Rectal smooth muscle tissue (tissue), 1 donor: ENCODE measurements around the gene SDF4.
"Not testable (repeated sequence)": the region's sequence is repeated elsewhere in the genome, so short reads cannot be mapped to it uniquely, and the experiment has no call there.

Source experiments
- H3K27ac ChIP-seq: one replicate; pipeline ENCODE4 v1.7.0; 2013; ENCODE audit warnings: low read depth, low read length, inconsistent platforms
- H3K27me3 ChIP-seq: one replicate; pipeline ENCODE4 v1.7.0; 2013; ENCODE audit warnings: low read length; ENCODE audit not compliant: control insufficient read depth, insufficient read depth
- H3K36me3 ChIP-seq: one replicate; pipeline ENCODE4 v1.7.0; 2013; ENCODE audit warnings: low read length; ENCODE audit not compliant: control insufficient read depth, insufficient read depth
- H3K4me1 ChIP-seq: one replicate; pipeline ENCODE4 v1.7.0; 2013; ENCODE audit warnings: low read length; ENCODE audit not compliant: control insufficient read depth, insufficient read depth
- H3K4me3 ChIP-seq: one replicate; pipeline ENCODE4 v1.7.0; 2013; ENCODE audit warnings: low read length
- H3K9ac ChIP-seq: one replicate; pipeline ENCODE4 v1.7.0; 2013; ENCODE audit warnings: low read length

SDF4 gene

DNA sequence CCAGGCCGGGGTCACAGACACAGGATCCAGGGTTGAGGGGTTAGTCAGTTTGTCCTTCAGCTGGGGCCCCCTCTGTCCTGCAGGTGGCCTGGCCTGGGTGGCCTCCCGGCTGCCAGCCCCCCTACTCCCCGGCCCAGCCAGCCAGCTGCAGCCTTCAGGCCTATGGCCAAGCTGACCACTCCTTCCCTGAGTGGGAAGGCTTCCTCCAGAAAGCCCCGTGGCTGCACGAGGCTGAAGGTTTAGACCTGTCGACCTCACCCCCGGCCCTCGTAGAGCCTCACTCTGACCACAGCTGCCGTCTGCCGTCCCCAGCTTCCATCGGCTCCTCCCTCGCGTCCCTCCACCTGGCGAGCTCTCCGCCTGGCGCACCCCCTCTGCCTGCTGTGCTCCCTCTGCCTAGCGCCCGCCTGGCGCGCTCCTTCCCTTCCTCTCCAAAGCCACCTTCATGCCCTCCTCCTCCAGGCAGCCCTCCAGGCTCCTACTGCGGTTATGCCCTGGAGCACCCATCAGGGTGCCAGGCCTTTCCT is 48.5 kb downstream of the SDF4 start:
- Histone ChIP-seq H3K27ac (no peak overlapping the region), H3K27me3 (no peaks in the 10 kb centered on the region), H3K36me3 (no peaks in the 10 kb centered on the region), H3K4me3 (no peak overlapping the region), H3K4me1 (no peaks in the 10 kb centered on the region), H3K9ac (no peak overlapping the region)

DNA sequence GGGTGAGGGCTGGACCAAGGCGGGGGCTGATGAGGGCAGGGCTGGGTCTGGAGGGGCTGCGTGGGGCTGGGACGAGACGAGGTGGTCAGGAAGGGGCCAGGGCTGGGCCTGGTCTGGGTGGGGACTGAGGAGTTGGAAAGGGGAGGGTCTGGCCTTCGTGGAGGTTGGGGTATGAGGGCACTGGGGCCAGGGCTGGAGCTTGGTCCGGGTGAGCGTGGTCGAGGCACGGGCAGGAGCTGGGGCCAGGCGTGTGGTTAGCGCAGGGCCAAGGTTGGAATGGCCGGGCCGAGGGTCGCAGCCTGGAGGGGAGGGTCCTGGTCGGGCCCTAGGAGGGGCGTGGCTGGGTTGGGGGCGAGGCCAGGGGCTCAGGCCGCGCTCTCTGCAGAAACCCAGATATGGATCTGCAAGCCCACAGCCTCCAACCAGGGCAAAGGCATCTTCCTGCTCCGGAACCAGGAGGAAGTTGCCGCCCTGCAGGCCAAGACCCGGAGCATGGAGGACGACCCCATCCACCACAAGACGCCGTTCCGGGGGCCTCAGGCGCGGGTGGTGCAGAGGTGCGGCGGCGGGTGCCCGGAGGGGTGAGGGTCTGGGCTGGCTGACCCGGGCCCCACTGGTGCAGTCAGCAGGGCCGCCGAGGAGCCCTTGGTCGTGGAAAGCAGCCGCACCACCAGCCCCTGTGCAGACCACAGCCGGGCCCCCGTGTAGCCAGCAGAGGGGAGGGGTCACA is 49.1 kb downstream of the SDF4 start:
- Histone ChIP-seq H3K36me3 (no peaks in the 10 kb centered on the region), H3K4me3 (no peak overlapping the region), H3K27me3 (peaks cover 4% of the 10 kb centered on the region), H3K9ac (no peak overlapping the region), H3K4me1 (no peaks in the 10 kb centered on the region), H3K27ac (no peak overlapping the region)

DNA sequence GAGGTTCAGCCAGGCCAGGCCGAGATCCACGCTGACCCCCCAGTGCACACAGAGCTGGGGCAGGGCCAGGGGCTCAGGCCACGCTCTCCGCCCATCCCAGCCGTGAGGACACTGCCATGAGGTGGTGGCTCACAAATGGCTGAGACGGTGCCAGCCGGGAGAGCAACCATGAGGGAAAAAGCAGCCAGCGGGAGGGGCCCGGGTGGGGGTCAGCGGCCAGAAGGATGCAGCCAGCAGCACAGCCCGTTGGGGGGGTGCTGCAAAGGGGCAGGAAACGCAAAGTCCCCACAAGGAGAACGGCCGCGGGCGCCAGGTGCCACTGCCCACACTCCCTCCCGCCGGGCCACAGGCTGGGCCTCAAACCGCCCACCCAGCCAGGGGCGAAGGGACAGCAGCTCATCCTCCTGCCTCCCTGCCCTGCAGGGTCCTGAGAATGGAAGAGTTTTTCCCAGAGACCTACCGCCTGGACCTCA is 49.8 kb downstream of the SDF4 start:
- Histone ChIP-seq H3K27me3 (peaks cover 4% of the 10 kb centered on the region), H3K9ac (no peak overlapping the region), H3K4me3 (no peak overlapping the region), H3K4me1 (no peaks in the 10 kb centered on the region), H3K27ac (no peak overlapping the region), H3K36me3 (no peaks in the 10 kb centered on the region)

DNA sequence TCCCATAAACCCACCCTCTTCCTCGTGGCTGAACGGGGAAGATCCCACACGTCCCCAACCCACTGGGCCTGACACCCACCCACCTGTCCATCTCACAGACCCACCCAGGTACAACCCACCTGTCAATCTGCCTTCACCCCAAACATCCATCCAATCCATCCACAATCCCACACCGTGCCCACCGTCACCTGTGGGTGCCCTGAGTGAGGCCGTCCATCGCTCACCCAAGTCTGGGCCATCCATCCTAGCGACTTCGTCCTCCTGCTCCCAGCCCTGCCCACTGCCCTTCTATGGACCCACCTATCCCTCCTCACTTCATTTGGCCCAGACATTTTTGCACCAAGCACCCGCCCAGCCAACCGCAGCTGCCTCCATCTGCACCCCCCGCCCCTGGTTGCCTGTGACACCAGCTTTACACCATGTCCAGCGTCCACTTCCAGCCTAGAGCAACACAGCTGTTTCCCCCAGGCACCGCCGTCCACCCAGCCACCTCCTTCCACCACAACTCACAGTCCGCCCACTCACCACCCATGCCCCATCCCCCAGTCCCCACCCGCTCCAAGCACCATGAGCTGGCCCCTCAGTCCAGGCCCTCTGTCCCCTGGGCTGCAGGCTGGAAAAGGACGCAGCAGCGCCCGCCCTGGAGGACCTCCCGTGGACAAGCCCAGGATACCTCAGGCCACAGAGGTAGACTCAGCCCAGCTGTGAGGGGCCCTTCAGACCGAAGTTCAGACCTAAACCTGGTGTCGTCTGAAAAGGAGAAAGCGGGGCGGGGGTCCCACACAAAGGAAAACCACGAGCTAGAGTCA is 50.5 kb downstream of the SDF4 start:
- Histone ChIP-seq H3K36me3 (no peaks in the 10 kb centered on the region), H3K4me3 (no peak overlapping the region), H3K9ac (no peak overlapping the region), H3K27me3 (peaks cover 4% of the 10 kb centered on the region), H3K27ac (no peak overlapping the region), H3K4me1 (no peaks in the 10 kb centered on the region)

DNA sequence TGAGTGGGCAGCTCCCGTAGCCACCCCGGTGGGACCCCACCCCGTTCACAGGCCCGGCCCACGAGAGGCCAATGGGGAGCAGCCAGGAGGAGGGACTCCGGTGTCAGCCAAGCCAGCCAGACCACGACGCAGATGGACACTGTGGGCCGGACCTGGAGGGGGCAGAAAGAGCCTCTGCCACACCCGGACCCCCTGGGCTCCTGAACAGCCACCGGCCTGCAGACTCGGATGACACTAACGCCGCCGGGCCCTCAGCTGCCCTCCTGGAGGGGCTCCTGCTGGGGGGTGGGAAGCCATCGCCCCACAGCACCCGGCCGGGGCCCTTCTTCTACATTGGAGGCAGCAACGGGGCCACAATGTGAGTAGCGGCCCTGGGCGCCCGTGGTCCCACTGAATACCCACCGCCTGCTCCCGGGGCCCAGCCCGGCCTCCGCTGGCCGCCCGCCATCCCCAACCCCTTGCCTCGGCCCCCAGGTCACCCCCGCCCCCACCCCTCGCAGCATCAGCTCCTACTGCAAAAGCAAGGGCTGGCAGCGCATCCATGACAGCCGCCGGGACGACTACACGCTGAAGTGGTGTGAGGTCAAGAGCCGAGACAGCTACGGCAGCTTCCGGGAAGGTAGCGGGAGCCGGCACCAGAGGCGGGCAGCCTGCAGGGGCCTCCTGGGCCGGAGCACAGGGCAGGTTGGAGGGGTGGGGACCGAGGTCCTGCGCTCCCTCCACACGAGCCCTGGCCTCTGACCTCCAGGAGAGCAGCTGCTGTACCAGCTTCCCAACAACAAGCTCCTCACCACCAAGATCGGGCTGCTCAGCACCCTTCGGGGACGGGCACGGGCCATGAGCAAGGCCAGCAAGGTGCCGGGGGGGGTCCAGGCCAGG is 51.6 kb downstream of the SDF4 start:
- no peak overlapping the region for H3K9ac ChIP-seq
- no peaks in the 10 kb centered on the region for H3K4me1 ChIP-seq
- no peak overlapping the region for H3K4me3 ChIP-seq
- H3K27me3 ChIP-seq: peaks cover 4% of the 10 kb centered on the region
- H3K27ac ChIP-seq: no peak overlapping the region
- no peaks in the 10 kb centered on the region for H3K36me3 ChIP-seq

DNA sequence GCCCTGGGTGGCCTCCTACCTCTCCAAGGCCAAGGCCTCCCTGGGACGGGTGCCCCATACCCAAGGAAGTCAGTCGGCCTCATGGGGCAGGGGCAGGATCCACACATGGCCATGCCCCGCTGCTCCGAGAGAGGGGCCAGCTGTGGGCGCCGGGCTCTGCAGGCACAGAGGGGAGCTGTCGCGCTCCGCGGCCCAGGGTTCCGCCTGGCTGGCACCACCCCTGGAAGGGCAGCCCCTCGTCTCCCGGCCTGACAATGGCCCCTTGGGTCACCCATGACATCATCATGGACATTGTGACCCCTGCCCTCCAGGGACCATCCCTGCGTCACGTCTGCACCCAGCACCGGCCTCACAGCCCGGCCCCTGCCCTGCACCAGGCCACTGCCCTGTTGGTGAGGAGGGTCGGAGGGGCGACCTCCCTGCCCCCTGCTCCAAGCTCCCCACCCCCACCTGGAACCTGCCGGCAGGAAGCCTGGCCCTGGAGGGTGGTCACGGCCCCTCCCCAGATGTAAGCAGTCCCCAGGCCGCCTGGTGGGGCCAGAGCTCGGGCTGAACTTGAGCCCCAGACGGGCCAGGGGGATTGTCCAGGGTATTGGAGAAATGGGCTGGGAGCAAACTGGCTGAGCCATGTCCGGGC is 52.3 kb downstream of the SDF4 start:
- Histone ChIP-seq H3K27me3 (peaks cover 4% of the 10 kb centered on the region), H3K4me1 (no peaks in the 10 kb centered on the region), H3K9ac (no peak overlapping the region), H3K36me3 (no peaks in the 10 kb centered on the region), H3K27ac (no peak overlapping the region), H3K4me3 (no peak overlapping the region)

DNA sequence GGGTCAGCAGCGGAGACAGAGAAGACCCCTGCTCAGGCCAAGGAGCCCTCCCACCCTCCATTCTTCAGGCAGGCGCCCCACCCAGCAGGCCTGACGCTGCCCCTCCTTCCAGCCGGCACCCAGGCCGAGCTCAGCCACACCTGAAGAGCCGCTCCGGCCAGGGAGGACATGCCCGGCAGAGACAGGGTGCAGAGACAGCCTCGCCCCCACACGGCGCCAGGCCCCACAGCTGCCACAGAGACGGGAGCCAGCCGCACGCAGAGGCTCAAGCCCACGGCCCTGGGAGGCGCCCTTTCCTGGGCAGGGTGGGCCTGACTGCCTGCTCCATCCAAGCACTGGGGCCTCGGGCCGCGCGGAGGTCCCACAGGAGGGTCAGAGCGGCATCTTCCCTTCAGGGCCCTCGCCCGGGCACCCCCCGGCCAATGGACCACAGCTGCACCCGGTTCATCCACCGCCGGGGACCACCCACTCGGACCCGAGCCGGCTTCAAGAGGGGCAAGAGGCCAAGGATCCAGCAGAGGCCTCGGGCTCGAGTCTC is 52.9 kb downstream of the SDF4 start:
- no peak overlapping the region for H3K4me3 ChIP-seq
- H3K27ac ChIP-seq: no peak overlapping the region
- H3K27me3 ChIP-seq: peaks cover 4% of the 10 kb centered on the region
- H3K9ac ChIP-seq: no peak overlapping the region
- H3K36me3 ChIP-seq: no peaks in the 10 kb centered on the region
- no peaks in the 10 kb centered on the region for H3K4me1 ChIP-seq

DNA sequence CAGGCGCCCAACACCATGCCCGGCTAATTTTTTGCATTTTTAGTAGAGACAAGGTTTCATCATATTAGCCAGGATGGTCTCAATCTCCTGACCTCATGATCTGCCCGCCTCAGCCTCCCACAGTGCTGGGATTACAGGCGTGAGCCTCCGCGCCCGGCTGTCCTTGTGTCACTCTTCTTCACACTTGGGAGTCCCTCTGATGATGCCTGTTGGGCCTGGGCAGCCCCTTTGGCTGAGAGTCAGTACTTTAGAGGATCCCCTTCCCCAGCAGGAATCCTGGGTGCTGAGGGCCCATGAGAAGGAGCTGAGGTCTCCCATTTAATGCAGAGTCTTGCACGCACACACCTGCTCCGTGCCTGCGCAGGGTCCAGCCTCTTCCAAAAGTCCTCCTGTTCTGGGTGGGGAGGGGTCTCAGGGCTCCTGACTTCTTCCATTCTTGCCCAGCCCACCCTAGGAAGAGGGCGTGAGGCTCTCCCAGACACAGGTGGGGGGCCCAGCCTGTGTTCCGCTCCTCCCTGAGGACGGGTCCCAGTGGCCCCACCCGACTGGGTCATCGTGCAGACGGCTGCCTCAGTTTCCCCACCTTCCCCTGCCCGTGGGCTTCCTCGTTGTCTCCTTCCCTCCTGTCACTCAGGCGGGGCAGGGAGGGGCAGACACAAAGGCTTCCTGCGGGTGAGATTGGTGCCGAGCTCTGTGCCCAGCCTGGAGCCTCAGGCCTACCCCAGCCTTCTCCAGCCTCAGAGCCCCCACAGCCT is 54.2 kb downstream of the SDF4 start:
- Histone ChIP-seq H3K27me3 (peaks cover 4% of the 10 kb centered on the region), H3K27ac (no peak overlapping the region), H3K9ac (no peak overlapping the region), H3K36me3 (no peaks in the 10 kb centered on the region), H3K4me3 (no peak overlapping the region), H3K4me1 (no peaks in the 10 kb centered on the region)

DNA sequence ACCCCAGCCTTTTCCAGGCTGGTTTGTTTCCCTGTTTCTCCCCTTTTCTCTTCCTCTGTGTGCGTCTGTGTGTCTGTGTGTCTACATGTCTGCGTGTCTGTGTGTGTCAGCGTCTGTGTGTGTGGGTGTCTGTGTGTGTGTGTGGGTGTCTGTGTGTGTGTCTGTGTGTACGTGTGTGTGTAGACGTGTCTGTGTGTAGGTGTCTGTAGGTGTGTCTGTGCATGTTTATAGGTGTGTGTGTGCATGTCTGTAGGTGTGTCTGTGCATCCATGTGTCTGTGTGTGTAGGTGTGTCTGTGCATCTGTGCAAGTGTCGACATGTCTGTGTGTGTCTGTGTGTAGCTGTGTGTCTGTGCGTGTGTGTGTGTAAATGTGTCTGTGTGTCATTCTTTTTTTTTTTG is 54.9 kb downstream of the SDF4 start:
- no peak overlapping the region for H3K9ac ChIP-seq
- no peaks in the 10 kb centered on the region for H3K36me3 ChIP-seq
- H3K4me3 ChIP-seq: no peak overlapping the region
- H3K27me3 ChIP-seq: peaks cover 4% of the 10 kb centered on the region
- H3K27ac ChIP-seq: no peak overlapping the region
- H3K4me1 ChIP-seq: no peaks in the 10 kb centered on the region

DNA sequence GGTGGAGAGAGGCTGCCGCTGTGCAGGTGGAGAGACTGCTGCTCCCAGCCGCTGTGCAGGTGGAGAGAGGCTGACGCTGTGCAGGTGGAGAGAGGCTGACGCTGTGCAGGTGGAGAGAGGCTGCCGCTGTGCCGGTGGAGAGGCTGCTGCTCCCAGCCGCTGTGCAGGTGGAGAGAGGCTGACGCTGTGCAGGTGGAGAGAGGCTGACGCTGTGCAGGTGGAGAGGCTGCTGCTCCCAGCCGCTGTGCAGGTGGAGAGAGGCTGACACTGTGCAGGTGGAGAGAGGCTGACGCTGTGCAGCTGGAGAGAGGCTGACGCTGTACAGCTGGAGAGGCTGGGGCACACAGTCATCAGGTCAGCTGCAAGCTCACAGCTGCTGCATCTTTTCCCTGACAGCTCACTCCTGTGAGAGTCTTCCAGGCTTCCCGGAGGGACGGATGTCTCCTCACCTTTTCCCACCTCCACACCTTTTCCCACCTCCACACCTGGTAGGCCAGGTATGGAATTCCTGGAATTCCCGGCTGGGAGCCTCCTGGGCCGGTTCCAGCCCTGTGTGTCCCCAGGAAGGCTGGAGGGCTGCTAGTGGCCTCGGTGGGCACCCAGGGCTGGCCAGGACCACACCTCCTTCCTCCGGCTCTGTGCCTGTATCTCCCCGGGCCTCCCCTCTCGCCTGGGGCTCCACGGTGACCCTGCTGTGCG is 55.6 kb downstream of the SDF4 start:
- not testable (repeated sequence) for H3K27me3 ChIP-seq, H3K9ac ChIP-seq, H3K4me3 ChIP-seq, H3K36me3 ChIP-seq, H3K27ac ChIP-seq, H3K4me1 ChIP-seq
